ENCODE data around the gene NKAIN2. TPM values are rescaled to one million over a fixed set of nuclear protein-coding genes. Genes with fewer than 3 reads are reported as not detected.

Gene NKAIN2
- total RNA-seq, 3 donors from 2014 or later (not counting 1 experiment from before 2014, with no cell fraction given) = 0.45 TPM; not detected in 2

DNA sequence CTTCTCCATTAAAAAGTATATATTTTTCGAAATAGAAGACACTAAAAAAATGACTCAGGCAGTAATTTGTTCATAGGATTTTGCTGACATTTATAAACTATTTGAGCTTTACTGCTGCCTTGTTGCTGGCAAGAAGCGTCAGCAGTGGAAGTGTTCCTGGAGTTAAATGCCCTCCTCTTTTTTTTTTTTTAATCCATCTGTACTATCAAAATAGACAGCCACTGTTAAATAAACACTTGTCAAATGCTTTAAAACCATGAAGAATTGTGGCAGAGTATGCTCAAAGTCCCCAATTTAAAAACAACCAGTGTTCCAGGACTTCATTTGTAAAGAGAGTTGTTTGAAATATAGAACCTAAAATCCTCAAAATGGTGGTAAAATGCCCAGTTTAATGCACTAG, 253.8 kb downstream of the NKAIN2 start:
- ATAC-seq (no peak), DNase-seq (no peak)
- no peak overlapping the region for H3K27ac Mint-ChIP-seq
- H3K27ac ChIP-seq (ENCODE audit: low read length) = no peak overlapping the region
- no peaks in the 10 kb centered on the region for H3K36me3 Mint-ChIP-seq
- H3K36me3 ChIP-seq (ENCODE audit: control insufficient read depth, insufficient read depth, low read length) = no peaks in the 10 kb centered on the region
- 87% methylated on average over 2 of the region's 2 CpGs for WGBS (ENCODE audit: insufficient coverage)
- H3K9me3 ChIP-seq (ENCODE audit: control insufficient read depth, insufficient read depth, low read length) = no peaks in the 10 kb centered on the region
- intact Hi-C loops (cut with micrococcal nuclease) = no loop called here
- no peaks in the 10 kb centered on the region for H3K4me1 Mint-ChIP-seq
- H3K27me3 Mint-ChIP-seq (ENCODE audit: low read depth in 2 of 2) = no peaks in the 10 kb centered on the region
- no peaks in the 10 kb centered on the region for H3K4me1 ChIP-seq (ENCODE audit: control insufficient read depth, insufficient read depth, low read length)
- peaks cover 12% of the 10 kb centered on the region in 2 donors for H3K9me3 Mint-ChIP-seq
- no peak overlapping the region for H3K4me3 ChIP-seq (ENCODE audit: low read length)
- TF ChIP-seq, protein P1, sequence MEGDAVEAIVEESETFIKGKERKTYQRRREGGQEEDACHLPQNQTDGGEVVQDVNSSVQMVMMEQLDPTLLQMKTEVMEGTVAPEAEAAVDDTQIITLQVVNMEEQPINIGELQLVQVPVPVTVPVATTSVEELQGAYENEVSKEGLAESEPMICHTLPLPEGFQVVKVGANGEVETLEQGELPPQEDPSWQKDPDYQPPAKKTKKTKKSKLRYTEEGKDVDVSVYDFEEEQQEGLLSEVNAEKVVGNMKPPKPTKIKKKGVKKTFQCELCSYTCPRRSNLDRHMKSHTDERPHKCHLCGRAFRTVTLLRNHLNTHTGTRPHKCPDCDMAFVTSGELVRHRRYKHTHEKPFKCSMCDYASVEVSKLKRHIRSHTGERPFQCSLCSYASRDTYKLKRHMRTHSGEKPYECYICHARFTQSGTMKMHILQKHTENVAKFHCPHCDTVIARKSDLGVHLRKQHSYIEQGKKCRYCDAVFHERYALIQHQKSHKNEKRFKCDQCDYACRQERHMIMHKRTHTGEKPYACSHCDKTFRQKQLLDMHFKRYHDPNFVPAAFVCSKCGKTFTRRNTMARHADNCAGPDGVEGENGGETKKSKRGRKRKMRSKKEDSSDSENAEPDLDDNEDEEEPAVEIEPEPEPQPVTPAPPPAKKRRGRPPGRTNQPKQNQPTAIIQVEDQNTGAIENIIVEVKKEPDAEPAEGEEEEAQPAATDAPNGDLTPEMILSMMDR (IDR thresholded peaks at IDR 0.05) = no peak
- H3K27me3 ChIP-seq (ENCODE audit: control insufficient read depth, insufficient read depth, low read length) = no peaks in the 10 kb centered on the region
- no peak overlapping the region for H3K4me3 Mint-ChIP-seq

DNA sequence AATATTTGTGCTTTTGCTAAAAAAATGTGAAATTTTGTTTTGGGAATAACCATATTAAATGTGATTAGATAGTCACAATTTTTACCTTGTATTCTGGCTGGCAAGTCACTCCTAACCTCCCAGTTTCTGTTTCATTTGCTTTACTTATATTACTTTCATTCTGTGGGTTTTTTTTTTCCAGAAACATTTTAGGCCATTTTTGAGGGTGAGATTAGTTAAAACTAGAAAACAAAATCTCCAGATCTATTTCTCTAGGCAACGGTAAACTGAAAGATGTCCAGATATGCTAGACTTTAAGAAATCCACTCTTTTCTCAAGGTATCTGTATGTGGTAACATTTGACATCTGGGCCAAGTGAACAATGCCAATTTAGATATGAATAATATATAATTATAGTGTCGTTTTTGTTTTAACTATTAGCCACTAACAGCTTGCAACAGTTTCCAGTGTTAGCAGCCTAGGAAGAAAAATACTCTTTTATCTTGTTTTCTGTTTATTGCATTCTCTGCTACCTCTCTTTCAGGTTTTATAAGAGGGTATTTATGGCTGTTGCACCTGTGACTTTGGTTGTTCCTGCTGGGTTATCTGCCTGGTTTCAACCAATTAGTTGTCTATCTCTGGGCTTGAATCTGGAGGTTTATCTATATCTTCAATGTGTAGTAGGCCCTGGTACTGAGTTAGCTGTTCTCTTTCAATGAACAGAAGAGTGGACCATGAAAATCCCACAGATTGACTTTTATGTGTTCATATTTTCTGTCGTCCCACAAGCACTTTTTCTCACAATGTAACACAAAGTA, 260.9 kb downstream of the NKAIN2 start:
- no peak for ATAC-seq
- no peak overlapping the region for H3K4me3 Mint-ChIP-seq

DNA sequence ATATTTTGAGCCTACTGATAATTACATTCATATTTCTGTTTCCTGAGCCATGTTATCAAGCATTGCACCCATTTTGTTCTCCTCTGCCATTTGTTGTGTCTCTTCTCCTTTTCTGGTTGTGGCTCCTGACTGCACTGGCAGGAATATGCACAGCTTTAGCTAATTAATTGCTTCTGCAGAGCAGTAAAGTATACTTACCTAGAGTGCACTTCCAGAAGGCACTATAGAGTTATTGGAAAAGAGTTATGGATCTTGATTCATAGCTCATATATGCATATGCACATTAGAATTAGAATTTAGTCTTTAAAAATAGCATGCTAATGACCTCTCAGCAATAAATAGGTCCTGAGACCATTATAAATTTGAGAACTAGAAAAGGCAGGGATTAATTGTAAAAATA, 262.6 kb downstream of the NKAIN2 start:
- TF ChIP-seq, protein P1 (IDR thresholded peaks at IDR 0.05) = no peak
- Mint-ChIP-seq H3K4me1 (no peaks in the 10 kb centered on the region), H3K27me3 (ENCODE audit: low read depth in 2 of 2) (no peaks in the 10 kb centered on the region), H3K9me3 (peaks cover 6 to 13% of the 10 kb centered on the region in 2 donors), H3K36me3 (peaks cover 8% of the 10 kb centered on the region), H3K27ac (no peak overlapping the region), H3K4me3 (no peak overlapping the region)
- Histone ChIP-seq H3K4me3 (ENCODE audit: low read length) (no peak overlapping the region), H3K27ac (ENCODE audit: low read length) (no peak overlapping the region), H3K9me3 (ENCODE audit: control insufficient read depth, insufficient read depth, low read length) (no peaks in the 10 kb centered on the region), H3K36me3 (ENCODE audit: control insufficient read depth, insufficient read depth, low read length) (no peaks in the 10 kb centered on the region), H3K27me3 (ENCODE audit: control insufficient read depth, insufficient read depth, low read length) (no peaks in the 10 kb centered on the region), H3K4me1 (ENCODE audit: control insufficient read depth, insufficient read depth, low read length) (no peaks in the 10 kb centered on the region)
- intact Hi-C loops (cut with micrococcal nuclease) = no loop called here
- ATAC-seq = no peak
- no peak for DNase-seq

More for the DNA sequence above, 260.9 kb downstream of the NKAIN2 start:
- no peak for DNase-seq
- H3K4me1 ChIP-seq (ENCODE audit: control insufficient read depth, insufficient read depth, low read length) = no peaks in the 10 kb centered on the region
- Mint-ChIP-seq H3K27ac (no peak overlapping the region), H3K4me1 (no peaks in the 10 kb centered on the region), H3K27me3 (ENCODE audit: low read depth in 2 of 2) (no peaks in the 10 kb centered on the region), H3K9me3 (peaks cover 7 to 10% of the 10 kb centered on the region in 2 donors), H3K36me3 (no peaks in the 10 kb centered on the region)
- H3K36me3 ChIP-seq (ENCODE audit: control insufficient read depth, insufficient read depth, low read length) = no peaks in the 10 kb centered on the region
- H3K4me3 ChIP-seq (ENCODE audit: low read length) = no peak overlapping the region
- 89% methylated on average over 1 of the region's 3 CpGs for WGBS (ENCODE audit: insufficient coverage)
- TF ChIP-seq, protein P1 (IDR thresholded peaks at IDR 0.05) = no peak
- intact Hi-C loops (cut with micrococcal nuclease) = no loop called here
- H3K9me3 ChIP-seq (ENCODE audit: control insufficient read depth, insufficient read depth, low read length) = no peaks in the 10 kb centered on the region
- H3K27me3 ChIP-seq (ENCODE audit: control insufficient read depth, insufficient read depth, low read length) = no peaks in the 10 kb centered on the region
- no peak overlapping the region for H3K27ac ChIP-seq (ENCODE audit: low read length)
